UCSD-AML1 (cell line): Measurements from ENCODE around the gene KNG1.
A peak's percentile ranks its signal among the peaks of the same experiment; 100 is the strongest.

Source experiments
- DNase-seq: peaks from one replicate; lab custom pipeline; 2025; ENCODE audit not compliant: unreplicated experiment; lab: John Stamatoyannopoulos, UW

The KNG1 gene

DNA sequence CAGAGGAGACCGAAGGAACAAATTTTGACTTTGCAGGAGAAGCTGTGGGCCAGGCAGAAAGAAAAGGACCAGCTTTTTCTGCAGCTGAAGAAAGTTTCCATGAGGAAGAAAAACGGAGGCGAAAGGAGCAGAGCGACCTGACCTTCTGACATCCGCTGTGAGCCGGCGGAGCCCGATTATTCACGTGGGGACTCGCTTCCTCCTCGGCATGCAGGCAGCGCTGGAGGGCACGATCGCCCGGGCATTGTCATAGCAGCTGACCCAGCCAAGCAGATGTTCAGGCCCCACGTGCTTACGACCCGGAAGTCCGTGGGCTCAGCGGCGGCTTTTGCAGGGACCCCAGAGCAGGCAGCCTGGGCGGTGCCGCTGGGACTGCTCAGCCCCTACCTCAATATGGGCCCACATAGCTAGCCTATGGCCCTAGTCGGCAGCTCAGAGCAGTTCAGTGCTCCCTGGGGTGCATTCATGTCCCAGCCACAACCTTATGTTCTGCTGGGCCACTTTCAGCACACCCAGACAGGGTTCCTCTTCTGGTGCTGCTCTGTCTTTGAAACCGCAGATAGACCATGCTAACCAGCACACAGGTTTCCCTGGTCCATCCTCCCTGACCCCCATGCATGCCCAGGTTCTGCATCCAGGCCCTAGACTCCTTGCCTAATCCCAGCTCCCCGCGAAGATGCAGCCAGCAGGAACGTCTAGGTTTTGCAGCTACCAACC is 55.7 kb downstream of the KNG1 start:
- DNase-seq = no peak

DNA sequence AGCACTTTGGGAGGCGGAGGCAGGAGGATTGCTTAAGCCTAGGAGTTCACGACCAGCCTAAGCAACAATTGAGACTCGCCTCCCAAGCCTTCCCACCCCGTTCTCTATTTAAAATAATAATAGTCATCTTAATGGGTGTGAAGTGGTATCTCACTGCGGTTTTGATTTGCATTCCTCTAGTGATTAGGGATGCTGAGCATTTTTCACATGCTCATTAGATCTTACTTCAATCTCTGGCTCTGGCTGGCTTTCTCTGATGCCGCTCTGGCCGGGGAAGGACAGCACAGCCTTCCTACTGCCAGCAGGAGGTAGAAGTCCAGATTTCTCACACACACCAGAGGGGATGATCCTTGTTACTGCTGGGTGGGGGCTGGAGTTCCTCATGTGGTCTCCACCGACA is 58.8 kb downstream of the KNG1 start:
- DNase-seq = no peak

DNA sequence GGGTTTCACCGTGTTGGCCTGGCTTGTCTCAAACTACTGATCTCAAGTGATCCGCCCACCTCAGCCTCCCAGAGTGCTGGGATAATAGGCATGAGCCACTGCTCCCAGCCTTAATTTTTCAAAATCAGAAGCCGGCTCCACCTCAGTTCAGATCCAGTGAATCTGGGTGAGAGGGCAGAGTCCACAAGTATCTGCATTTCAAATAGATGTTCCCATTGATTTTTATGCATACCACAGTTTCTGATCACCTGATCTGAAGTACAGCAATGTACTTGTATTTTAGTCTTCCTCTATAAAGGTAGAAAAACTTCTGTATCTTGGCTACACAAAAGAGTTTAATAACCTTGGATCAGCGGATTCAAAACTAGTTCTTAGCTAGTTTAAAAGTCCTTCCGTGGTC is 62.0 kb downstream of the KNG1 start:
- DNase-seq = no peak

DNA sequence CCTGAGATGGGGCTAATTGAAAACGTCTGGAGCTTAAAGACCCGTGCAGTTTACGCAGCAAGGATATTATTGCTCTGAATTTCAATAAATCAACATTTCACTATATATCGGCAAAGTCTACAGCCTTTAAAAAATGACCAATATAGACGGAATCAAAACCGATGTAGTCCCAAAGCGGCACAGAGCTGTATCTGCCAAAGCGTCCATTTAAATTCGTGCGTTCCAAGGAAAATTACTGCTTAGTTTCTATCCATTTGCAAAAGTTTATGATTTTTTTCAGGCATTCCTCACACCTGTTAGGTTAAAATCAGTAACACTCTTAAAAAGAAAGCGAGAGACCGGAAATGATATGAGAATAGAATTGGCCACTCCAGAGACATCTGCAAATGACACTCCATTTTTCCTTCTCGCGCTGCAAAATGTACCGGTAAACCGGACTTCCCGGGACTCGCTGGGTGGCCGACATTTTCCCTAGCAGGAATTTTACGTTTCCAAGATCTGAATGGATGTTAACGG is 65.4 kb downstream of the KNG1 start:
- no peak for DNase-seq

DNA sequence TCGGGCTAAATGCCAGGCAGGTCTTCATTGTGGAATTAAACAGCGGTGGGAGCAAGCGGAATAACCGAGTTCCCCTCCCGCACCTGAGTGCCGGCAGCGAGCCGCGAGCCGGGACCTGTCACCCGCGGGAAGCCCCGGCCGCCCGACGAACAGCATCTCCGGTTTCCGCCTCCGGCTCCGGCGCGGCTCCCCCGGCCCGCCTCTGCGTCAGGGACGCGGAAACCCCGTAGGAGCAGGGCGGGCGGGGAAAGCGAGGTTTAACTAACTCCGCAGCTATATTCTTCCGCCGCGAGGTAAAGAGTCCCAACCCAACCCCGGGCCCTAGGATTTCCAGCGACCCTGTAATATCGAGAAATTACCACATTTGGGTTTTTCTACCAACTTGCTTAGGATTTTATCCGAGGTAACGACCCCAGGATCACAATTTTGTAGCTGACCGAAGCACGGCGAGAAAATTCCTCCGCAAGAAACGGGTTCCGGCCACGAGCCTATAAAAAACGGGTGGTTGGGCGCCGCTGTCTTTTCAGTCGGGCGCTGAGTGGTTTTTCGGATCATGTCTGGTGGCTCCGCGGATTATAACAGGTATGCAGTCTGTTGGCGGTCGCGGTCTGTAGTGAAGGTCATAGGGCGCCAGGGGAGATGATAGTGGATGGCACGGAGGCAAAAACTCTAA is 66.0 kb downstream of the KNG1 start, which contains the start of gene EIF4A2:
EIF4A2 (plus strand) TSS at position 520 of the 673 bp plus-strand sequence; CDS start at position 554, 34 bp downstream.
- DNase-seq = peak; percentile 90

DNA sequence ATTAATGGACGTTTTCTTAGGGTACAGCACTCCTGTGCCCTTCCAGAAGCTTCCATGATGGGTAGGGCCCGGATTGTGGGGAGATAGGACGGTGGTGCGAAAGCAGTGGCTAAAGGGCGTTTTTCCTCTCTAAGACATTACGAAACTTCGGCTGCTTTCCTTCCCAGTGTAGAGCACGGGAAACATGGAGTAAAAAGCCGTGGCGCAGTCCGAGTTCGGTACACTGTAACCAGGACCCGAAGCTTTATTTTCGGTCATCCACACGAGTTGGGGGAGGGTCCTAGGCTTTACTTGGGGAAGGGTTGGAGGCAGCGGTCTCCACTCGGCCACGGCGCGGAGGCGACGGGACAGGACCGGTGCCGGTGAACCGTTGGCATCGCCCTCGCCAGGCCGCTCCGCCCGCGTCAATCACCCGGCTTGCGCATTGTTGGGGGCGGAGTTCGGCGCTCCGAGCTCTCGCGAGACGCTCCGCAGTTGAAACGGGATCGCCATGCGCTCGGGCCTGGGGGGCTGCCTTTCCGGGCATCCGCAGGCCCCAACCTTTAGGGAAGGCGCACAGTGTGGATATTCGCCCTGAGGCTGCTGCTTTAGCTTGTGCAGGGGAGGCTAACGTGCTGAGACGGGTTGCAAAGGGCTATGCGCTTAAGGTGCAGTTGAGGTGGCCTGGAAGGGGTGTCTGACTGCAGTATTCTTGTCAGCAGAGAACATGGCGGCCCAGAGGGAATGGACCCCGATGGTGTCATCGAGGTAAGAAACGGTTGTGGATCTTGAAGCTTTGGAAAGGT is 66.8 kb downstream of the KNG1 start:
- peak; percentile 79 for DNase-seq

DNA sequence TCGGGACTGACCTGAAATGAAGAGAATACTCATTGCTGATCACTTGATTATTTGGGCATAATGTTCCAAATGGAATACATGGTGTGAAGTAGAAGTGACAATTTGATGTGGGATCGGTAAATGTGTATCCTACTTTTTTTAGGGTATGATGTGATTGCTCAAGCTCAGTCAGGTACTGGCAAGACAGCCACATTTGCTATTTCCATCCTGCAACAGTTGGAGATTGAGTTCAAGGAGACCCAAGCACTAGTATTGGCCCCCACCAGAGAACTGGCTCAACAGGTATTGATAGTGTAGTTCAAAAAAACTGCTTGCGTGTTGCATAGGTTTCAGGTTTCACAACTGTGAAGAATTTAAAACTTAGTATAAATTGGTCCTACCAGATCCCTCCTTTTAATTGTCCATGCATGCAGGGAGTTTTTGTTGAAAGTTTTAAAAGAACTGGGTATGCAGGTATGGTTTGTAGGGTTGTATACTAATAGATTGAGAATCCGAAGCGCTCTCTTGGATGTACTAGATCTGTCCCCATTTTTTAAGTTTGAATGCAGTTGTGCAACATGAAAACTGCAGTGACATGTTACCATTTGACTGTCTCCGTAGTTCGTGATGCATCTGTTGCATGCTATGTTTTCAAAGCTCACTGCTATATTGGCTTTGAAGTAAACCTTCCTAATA is 67.8 kb downstream of the KNG1 start:
- DNase-seq = no peak

DNA sequence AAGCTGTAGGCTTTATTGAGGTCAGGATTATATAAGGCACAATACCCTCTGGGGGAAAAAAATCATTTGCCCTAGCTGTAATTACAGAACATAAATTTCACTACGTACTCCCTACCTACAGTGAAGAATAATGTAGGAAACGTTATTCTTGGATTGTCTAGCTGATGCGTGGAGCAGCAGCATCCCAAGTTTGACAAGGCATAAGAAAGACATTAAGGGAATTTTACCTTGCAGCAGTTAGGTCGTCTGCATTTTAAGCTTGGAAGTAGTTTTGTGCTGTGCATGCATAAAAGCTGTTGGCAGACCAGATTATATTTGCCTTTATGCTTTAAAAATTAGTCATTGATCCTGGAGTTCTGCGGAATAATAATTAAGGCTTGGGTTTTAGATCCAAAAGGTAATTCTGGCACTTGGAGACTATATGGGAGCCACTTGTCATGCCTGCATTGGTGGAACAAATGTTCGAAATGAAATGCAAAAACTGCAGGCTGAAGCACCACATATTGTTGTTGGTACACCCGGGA is 68.4 kb downstream of the KNG1 start:
- DNase-seq = no peak

DNA sequence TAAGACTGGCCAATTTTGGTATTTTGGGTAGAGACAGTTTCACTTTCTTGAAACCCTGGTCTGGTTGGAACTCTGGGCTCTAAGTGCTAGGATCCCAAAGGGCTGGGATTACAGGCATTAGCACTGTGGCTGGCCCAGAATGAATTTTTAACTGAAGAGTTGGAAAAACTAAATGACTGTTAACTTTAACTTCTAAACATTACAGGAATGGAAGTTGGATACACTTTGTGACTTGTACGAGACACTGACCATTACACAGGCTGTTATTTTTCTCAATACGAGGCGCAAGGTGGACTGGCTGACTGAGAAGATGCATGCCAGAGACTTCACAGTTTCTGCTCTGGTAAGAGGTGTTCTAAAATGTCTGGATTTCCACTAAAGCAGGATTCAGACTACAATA is 69.8 kb downstream of the KNG1 start:
- DNase-seq = no peak

DNA sequence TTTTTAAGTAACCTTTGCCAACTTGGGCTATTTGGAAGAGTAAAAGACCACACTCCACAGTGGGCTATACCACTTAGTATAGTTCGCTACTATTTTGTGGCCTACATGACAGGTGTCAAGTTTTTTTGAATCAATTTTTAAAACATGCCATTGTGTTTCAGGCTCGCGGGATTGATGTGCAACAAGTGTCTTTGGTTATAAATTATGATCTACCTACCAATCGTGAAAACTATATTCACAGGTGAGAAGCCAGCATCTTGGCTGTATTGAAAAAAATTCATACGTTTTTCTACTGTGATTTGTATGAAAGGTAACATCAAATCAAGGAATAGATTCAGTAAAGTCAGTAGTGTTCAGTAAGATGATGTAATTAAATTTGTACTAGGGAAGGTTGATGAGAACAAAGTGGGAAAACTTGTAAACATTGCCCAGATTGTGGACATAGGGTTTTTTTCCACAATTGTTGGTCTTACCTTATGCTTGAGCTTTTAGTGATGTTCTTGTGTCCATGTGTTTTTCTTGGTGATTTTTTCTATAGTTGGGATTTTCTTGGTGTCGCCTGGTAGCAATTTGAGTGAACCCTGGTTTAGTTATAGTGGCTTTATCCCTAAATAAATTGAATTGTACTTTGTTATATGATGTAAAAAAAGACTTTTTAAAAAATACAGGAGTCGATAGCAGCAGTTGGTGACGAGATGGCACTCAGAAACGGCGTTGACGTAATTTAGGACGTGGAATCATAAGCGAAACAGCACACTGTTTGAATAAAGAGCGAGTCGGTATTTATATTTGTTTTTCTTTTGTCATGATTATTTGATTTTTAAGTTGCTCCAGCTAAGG is 70.7 kb downstream of the KNG1 start:
- DNase-seq = no peak

DNA sequence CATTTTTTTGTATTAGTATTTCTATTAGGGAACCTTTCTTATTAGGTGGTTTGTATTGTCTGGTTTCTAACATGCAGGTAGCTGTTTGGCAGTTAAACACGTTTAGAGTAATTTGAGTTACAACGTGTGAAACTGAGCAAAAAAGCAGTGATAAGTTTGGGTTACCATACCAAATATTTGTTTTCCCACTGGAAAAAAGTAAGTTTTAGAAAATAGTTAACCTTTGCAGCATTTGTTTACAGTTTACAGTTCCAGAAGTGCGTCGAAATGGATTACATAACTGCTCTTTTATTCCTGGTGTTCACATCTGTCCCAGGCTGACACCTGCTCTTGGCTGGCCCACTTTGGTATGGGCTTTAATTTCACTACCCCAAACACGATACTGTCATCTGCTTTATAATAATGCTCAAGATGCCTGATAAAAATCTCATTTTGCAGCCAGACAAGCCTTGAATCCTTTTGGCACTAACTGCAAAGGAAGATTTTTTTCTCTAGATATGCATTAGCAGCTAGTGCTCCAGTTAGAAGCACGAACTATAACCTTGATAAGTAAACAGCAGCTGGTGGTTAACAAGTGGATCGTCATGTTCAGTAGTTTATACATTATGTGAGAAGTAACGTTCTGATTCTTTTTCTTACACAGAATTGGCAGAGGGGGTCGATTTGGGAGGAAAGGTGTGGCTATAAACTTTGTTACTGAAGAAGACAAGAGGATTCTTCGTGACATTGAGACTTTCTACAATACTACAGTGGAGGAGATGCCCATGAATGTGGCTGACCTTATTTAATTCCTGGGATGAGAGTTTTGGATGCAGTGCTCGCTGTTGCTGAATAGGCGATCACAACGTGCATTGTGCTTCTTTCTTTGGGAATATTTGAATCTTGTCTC is 71.6 kb downstream of the KNG1 start:
- no peak for DNase-seq

DNA sequence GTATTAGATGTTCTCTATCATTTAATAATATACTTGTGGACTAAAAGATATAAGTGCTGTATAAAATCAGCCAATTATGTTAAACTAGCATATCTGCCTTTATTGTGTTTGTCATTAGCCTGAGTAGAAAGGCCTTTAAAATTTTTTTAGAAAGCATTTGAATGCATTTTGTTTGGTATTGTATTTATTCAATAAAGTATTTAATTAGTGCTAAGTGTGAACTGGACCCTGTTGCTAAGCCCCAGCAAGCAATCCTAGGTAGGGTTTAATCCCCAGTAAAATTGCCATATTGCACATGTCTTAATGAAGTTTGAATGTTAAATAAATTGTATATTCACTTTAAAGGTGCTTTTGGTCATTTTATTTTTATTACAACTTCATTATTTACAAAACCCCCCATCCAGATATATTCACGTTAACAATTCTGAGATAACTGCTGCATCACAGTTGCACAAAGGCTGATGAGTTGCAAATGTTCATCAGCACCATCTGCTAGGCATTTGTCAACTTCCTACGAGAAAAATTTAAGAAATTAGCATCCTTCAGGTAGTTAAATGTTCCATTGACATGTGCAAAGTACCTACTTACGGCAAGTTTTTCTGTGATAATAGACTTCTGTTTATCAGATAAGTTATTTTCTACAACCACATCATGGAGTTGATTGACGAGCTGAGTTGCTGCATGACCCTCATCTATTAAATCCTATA is 72.5 kb downstream of the KNG1 start:
- no peak for DNase-seq

DNA sequence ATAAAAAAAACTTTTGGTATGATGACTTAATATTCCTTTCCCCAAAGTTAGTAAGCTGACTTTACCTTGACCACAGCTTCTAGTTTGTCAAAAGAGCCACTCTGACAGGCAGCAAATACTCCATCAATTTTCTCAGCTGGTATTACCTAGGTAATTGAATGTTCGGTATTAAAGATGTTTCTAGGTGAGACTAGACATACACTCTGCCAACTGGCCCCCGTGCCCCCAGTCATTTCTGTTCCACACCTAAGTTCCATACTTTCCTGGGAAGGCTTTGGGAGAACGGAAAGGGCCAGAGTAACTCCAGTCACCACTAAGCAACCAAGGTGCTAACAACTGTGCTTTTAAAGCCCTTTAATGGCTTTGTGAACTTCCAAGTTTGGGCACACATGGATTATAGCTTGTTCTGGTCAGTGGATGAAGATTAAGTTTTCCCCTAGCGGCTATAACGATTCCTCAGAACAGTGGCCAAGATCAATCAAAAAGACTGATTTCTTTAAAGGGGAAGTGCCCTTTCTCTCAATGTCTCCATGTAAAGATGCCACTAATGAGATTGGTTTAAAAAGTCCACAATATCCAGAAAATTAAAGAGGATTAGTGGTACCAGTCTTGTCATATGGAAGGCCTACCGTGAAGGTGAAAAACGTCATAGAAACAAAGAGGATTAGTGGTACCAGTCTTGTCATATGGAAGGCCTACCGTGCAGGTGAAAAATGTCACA is 73.3 kb downstream of the KNG1 start:
- no peak for DNase-seq
